BLaER1 treated with 17β-estradiol and CSF1 and Interleukin-3, amounts not matched to agents 10 nM and 100 nM (cell line): ENCODE results near the gene CCDC102B.

Experiments
- H3K27ac ChIP-seq, 11 experiments: shearing (Covaris generic); formaldehyde crosslinking; 2 replicates each; pipeline ENCODE4 v1.8.1; 2022
- H3K27me3 ChIP-seq, 11 experiments: shearing (Covaris generic); formaldehyde crosslinking; 2 replicates each; pipeline ENCODE4 v1.8.1; 2022
- H3K36me3 ChIP-seq, 11 experiments: shearing (Covaris generic); formaldehyde crosslinking; 2 replicates each; pipeline ENCODE4 v1.8.1; 2022
- H3K4me1 ChIP-seq, 10 experiments: shearing (Covaris generic); formaldehyde crosslinking; 2 replicates each; pipeline ENCODE4 v1.8.1; 2022
- H3K4me2 ChIP-seq, 11 experiments: shearing (Covaris generic); formaldehyde crosslinking; 2 replicates each; pipeline ENCODE4 v1.8.1; 2022
- H3K4me3 ChIP-seq, 10 experiments: shearing (Covaris generic); formaldehyde crosslinking; 2 replicates each; pipeline ENCODE4 v1.8.1; 2022
- H3K9ac ChIP-seq, 11 experiments: shearing (Covaris generic); formaldehyde crosslinking; 2 replicates each; pipeline ENCODE4 v1.8.1; 2022
- H3K9me3 ChIP-seq, 11 experiments: shearing (Covaris generic); formaldehyde crosslinking; replicated peaks in 1 of 11; 2 replicates each; pipeline ENCODE4 v1.8.1; 2022
- H4K20me1 ChIP-seq, 11 experiments: shearing (Covaris generic); formaldehyde crosslinking; 2 replicates each; pipeline ENCODE4 v1.8.1; 2022
- Cebpa-rat ChIP-seq, 11 experiments: shearing (Covaris generic); IDR thresholded peaks; 2 replicates each; pipeline ENCODE4 v1.8.1; 2022

The CCDC102B gene

GRCh38 chr18:68797871-68798270, at the start of gene CCDC102B:
TSS of gene CCDC102B (plus strand) at chr18:68798080. CDS start at chr18:68836764, 38,684 bp downstream.
- Histone ChIP-seq H4K20me1 (no peaks in the 10 kb centered on the region), H3K9ac (no peak within 1 kb of the TSS), H3K4me3 (no peak within 1 kb of the TSS), H3K4me1 (peaks cover 6 to 23% (median 17%) of the 10 kb centered on the region in 10 experiments; a peak in 19 of 20 replicates), H3K4me2 (peak within 1 kb of the TSS; percentile 29 to 76 (median 60)), H3K9me3 (no peaks in the 10 kb centered on the region), H3K36me3 (no peaks in the 10 kb centered on the region), H3K27ac (peak within 1 kb of the TSS in 3 of 11 experiments; percentile 2 to 50 (median 45); a peak in 4 of 22 replicates), H3K27me3 (no peaks in the 10 kb centered on the region)
- no peak for TF ChIP-seq Cebpa-rat (IDR thresholded peaks at IDR 0.05)

- Histone ChIP-seq H3K4me3 (no peak overlapping the region), H3K9ac (no peak overlapping the region), H3K9me3 (peaks cover 0 to 10% (median 8%) of the 10 kb centered on the region in 11 experiments; a peak in 6 of 22 replicates), H3K36me3 (no peaks in the 10 kb centered on the region), H3K27me3 (no peaks in the 10 kb centered on the region), H3K27ac (no peak overlapping the region), H3K4me1 (peaks cover 0 to 4% (median 0%) of the 10 kb centered on the region in 10 experiments; a peak in 7 of 20 replicates), H3K4me2 (no peak overlapping the region), H4K20me1 (no peaks in the 10 kb centered on the region)
- TF ChIP-seq Cebpa-rat (IDR thresholded peaks at IDR 0.05), result no peak
Measured at GRCh38 chr18:68757126-68757525, 40.8 kb upstream of the CCDC102B start.

- Histone ChIP-seq H3K27me3 (no peaks in the 10 kb centered on the region), H3K27ac (no peak overlapping the region), H3K36me3 (no peaks in the 10 kb centered on the region), H3K9me3 (peaks cover 0 to 10% (median 8%) of the 10 kb centered on the region in 11 experiments; a peak in 6 of 22 replicates), H3K4me3 (no peak overlapping the region), H3K4me1 (peaks cover 5 to 25% (median 12%) of the 10 kb centered on the region in 10 experiments; a peak in 15 of 20 replicates), H3K4me2 (no peak overlapping the region), H4K20me1 (no peaks in the 10 kb centered on the region), H3K9ac (no peak overlapping the region)
- no peak for TF ChIP-seq Cebpa-rat (IDR thresholded peaks at IDR 0.05)
Measured at GRCh38 chr18:68759308-68759707, 38.6 kb upstream of the CCDC102B start.

- peak overlapping the region in 8 of 11 experiments; percentile 35 to 70 (median 62); a peak in 16 of 22 replicates for H3K4me2 ChIP-seq
- peaks cover 0 to 10% (median 8%) of the 10 kb centered on the region in 11 experiments; a peak in 6 of 22 replicates for H3K9me3 ChIP-seq
- no peak overlapping the region; a peak in 1 of 22 replicates for H3K9ac ChIP-seq
Measured at GRCh38 chr18:68763083-68763482, 34.8 kb upstream of the CCDC102B start.

GRCh38 chr18:68764016-68764415, 33.9 kb upstream of the CCDC102B start:
- H3K27me3 ChIP-seq, result no peaks in the 10 kb centered on the region
- peaks cover 0 to 9% (median 8%) of the 10 kb centered on the region in 11 experiments; a peak in 6 of 22 replicates for H3K9me3 ChIP-seq
- TF ChIP-seq Cebpa-rat (IDR thresholded peaks at IDR 0.05), result no peak
- H3K4me3 ChIP-seq, result no peak overlapping the region
- peak overlapping the region in 4 of 11 experiments; percentile 6 to 71 (median 48); a peak in 6 of 22 replicates for H3K27ac ChIP-seq
- H3K4me2 ChIP-seq, result peak overlapping the region in 4 of 11 experiments; percentile 62 to 70 (median 63); a peak in 5 of 22 replicates
- peaks cover 5 to 25% (median 12%) of the 10 kb centered on the region in 10 experiments; a peak in 15 of 20 replicates for H3K4me1 ChIP-seq
- H4K20me1 ChIP-seq, result no peaks in the 10 kb centered on the region
- H3K36me3 ChIP-seq, result no peaks in the 10 kb centered on the region
- H3K9ac ChIP-seq, result no peak overlapping the region

More at GRCh38 chr18:68763083-68763482, 34.8 kb upstream of the CCDC102B start:
- H3K36me3 ChIP-seq, result no peaks in the 10 kb centered on the region
- H3K27me3 ChIP-seq, result no peaks in the 10 kb centered on the region
- H4K20me1 ChIP-seq, result no peaks in the 10 kb centered on the region
- peak overlapping the region in 5 of 11 experiments; percentile 41 to 78 (median 51); a peak in 7 of 22 replicates for H3K27ac ChIP-seq
- H3K4me1 ChIP-seq, result peaks cover 5 to 25% (median 12%) of the 10 kb centered on the region in 10 experiments; a peak in 15 of 20 replicates
- no peak overlapping the region for H3K4me3 ChIP-seq
- peak in 1 of 11 experiments; percentile 74; a peak in 2 of 22 replicates for TF ChIP-seq Cebpa-rat (IDR thresholded peaks at IDR 0.05)

- H3K27me3 ChIP-seq, result no peaks in the 10 kb centered on the region
- no peak overlapping the region for H3K4me3 ChIP-seq
- H3K4me2 ChIP-seq, result no peak overlapping the region
- H4K20me1 ChIP-seq, result no peaks in the 10 kb centered on the region
- no peak overlapping the region for H3K27ac ChIP-seq
- H3K9ac ChIP-seq, result no peak overlapping the region
- H3K36me3 ChIP-seq, result no peaks in the 10 kb centered on the region
- peaks cover 0 to 9% (median 0%) of the 10 kb centered on the region in 11 experiments; a peak in 4 of 22 replicates for H3K9me3 ChIP-seq
- H3K4me1 ChIP-seq, result peaks cover 5 to 25% (median 12%) of the 10 kb centered on the region in 10 experiments; a peak in 15 of 20 replicates
- no peak for TF ChIP-seq Cebpa-rat (IDR thresholded peaks at IDR 0.05)
Measured at GRCh38 chr18:68766433-68766832, 31.4 kb upstream of the CCDC102B start.

- Histone ChIP-seq H3K4me3 (no peak overlapping the region), H3K9me3 (peaks cover 0 to 9% (median 0%) of the 10 kb centered on the region in 11 experiments; a peak in 4 of 22 replicates), H3K36me3 (no peaks in the 10 kb centered on the region), H3K4me2 (no peak overlapping the region), H4K20me1 (no peaks in the 10 kb centered on the region), H3K27ac (no peak overlapping the region), H3K27me3 (no peaks in the 10 kb centered on the region), H3K9ac (no peak overlapping the region), H3K4me1 (no peaks in the 10 kb centered on the region)
- no peak for TF ChIP-seq Cebpa-rat (IDR thresholded peaks at IDR 0.05)
Measured at GRCh38 chr18:68769461-68769860, 28.4 kb upstream of the CCDC102B start.

- Histone ChIP-seq H3K4me1 (no peaks in the 10 kb centered on the region), H4K20me1 (no peaks in the 10 kb centered on the region), H3K27ac (no peak overlapping the region), H3K27me3 (no peaks in the 10 kb centered on the region), H3K9ac (no peak overlapping the region), H3K36me3 (no peaks in the 10 kb centered on the region), H3K4me2 (no peak overlapping the region), H3K4me3 (no peak overlapping the region), H3K9me3 (peaks cover 0 to 9% (median 0%) of the 10 kb centered on the region in 11 experiments; a peak in 5 of 22 replicates)
- TF ChIP-seq Cebpa-rat (IDR thresholded peaks at IDR 0.05), result no peak
Measured at GRCh38 chr18:68772268-68772667, 25.6 kb upstream of the CCDC102B start.

GRCh38 chr18:68778280-68778886, 19.5 kb upstream of the CCDC102B start:
- H3K4me2 ChIP-seq, result no peak overlapping the region
- no peak overlapping the region for H3K4me3 ChIP-seq
- TF ChIP-seq Cebpa-rat (IDR thresholded peaks at IDR 0.05), result no peak
- H3K9ac ChIP-seq, result no peak overlapping the region
- no peaks in the 10 kb centered on the region for H4K20me1 ChIP-seq
- no peaks in the 10 kb centered on the region; a peak in 1 of 22 replicates for H3K9me3 ChIP-seq
- no peak overlapping the region for H3K27ac ChIP-seq
- H3K4me1 ChIP-seq, result 0 out of 20 replicates have a peak, but pooled peaks cover 0 to 3% (median 0%) of the 10 kb centered on the region in 10 experiments
- no peaks in the 10 kb centered on the region for H3K36me3 ChIP-seq
- no peaks in the 10 kb centered on the region for H3K27me3 ChIP-seq
